Spleen (tissue), 7 donors: ENCODE results near the gene TLCD3B.

Experiments
- POLR2A ChIP-seq, 3 donors: fragments of 450-650 bp; IDR thresholded peaks; one replicate each; pipeline ENCODE4 v1.5.1; 2017; ENCODE audit warnings: antibody characterized with exemption in 3 of 3, mild to moderate bottlenecking in 1 of 3
- TF ChIP-seq, protein P1 (sequence below), 11 experiments: fragments of 200-600 bp in 7 of 11; fragments of 450-650 bp in 4 of 11; sonication (generic) in 4 of 11; IDR thresholded peaks in 8 of 11; conservative IDR thresholded peaks in 3 of 11; 1 replicate in 7 of 11; 2 replicates in 4 of 11; pipeline versions ENCODE4 v1.4.0 to v1.8.0; 2016 to 2021; ENCODE audit warnings: antibody characterized with exemption in 11 of 11, inconsistent platforms in 4 of 11, mild to moderate bottlenecking in 1 of 11
- donor health status: DM: no; HTN: no; CAD: no; lungs with moderate emphysema.
- donor health status: DM: no; HTN: no; CAD: no.
- donor health status: DM: no; HTN: no; CAD: no.

DNA sequence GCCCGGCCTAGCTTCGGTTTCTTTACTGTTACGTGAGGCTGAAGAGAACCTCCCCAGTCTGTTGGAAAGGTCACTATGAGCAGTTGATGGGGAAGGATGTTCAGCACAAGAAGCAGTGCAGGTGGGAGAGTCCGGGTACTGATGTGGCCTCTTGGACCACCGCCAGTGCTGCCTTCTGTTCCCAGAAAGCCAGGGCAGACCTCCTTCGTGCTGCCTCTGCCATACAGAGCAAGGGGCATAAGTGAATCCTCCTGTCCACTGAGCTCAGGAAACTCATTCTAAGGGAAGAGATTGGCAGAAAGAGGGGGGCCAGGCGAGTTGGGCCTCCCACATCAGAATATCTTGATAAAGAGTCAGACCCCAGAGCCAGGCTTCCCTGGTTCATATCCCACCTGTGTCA, 48.4 kb upstream of the TLCD3B start:
- no peak for TF ChIP-seq POLR2A (IDR thresholded peaks at IDR 0.05)
- TF ChIP-seq, protein P1, sequence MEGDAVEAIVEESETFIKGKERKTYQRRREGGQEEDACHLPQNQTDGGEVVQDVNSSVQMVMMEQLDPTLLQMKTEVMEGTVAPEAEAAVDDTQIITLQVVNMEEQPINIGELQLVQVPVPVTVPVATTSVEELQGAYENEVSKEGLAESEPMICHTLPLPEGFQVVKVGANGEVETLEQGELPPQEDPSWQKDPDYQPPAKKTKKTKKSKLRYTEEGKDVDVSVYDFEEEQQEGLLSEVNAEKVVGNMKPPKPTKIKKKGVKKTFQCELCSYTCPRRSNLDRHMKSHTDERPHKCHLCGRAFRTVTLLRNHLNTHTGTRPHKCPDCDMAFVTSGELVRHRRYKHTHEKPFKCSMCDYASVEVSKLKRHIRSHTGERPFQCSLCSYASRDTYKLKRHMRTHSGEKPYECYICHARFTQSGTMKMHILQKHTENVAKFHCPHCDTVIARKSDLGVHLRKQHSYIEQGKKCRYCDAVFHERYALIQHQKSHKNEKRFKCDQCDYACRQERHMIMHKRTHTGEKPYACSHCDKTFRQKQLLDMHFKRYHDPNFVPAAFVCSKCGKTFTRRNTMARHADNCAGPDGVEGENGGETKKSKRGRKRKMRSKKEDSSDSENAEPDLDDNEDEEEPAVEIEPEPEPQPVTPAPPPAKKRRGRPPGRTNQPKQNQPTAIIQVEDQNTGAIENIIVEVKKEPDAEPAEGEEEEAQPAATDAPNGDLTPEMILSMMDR (IDR thresholded peaks at IDR 0.05 in 8 of 11, conservative IDR thresholded peaks at IDR 0.05 in 3 of 11) = no peak
